GM21619 (cell line): ENCODE results near the gene CRISPLD2.
"Not testable (repeated sequence)": the region's sequence is repeated elsewhere in the genome, so short reads cannot be mapped to it uniquely, and the experiment has no call there.

ENCODE experiments used
- ATAC-seq: cut with Tn5 transposase; IDR thresholded peaks from one replicate; pipeline ENCODE4 v1.9.1; 2021; ENCODE audit not compliant: unreplicated experiment

CRISPLD2 gene

GRCh38 chr16:84855435-84856202, 35.8 kb downstream of the CRISPLD2 start:
- ATAC-seq = not testable (repeated sequence)

- not testable (repeated sequence) for ATAC-seq
Observed at GRCh38 chr16:84856203-84856581, 36.4 kb downstream of the CRISPLD2 start.

GRCh38 chr16:84856811-84857210, 37.0 kb downstream of the CRISPLD2 start:
- ATAC-seq = not testable (repeated sequence)

- no peak for ATAC-seq
Observed at GRCh38 chr16:84859681-84860080, 39.9 kb downstream of the CRISPLD2 start.

- no peak for ATAC-seq
Observed at GRCh38 chr16:84860383-84860782, 40.6 kb downstream of the CRISPLD2 start.

- ATAC-seq = no peak
Observed at GRCh38 chr16:84861671-84862070, 41.9 kb downstream of the CRISPLD2 start.

- no peak for ATAC-seq
Observed at GRCh38 chr16:84862804-84863480, 43.2 kb downstream of the CRISPLD2 start.

GRCh38 chr16:84863481-84863814, 43.7 kb downstream of the CRISPLD2 start:
- no peak for ATAC-seq

GRCh38 chr16:84864326-84864955, 44.7 kb downstream of the CRISPLD2 start:
- ATAC-seq = no peak

- ATAC-seq = no peak
Observed at GRCh38 chr16:84867696-84868095, 47.9 kb downstream of the CRISPLD2 start.

GRCh38 chr16:84868328-84868727, 48.5 kb downstream of the CRISPLD2 start:
- no peak for ATAC-seq

- ATAC-seq = no peak
Observed at GRCh38 chr16:84868829-84869472, 49.2 kb downstream of the CRISPLD2 start.

GRCh38 chr16:84869473-84869845, 49.7 kb downstream of the CRISPLD2 start:
- no peak for ATAC-seq

- ATAC-seq = not testable (repeated sequence)
Observed at GRCh38 chr16:84872971-84873370, 53.2 kb downstream of the CRISPLD2 start.

GRCh38 chr16:84874004-84874435, 54.2 kb downstream of the CRISPLD2 start:
- ATAC-seq = no peak

GRCh38 chr16:84874553-84874952, 54.8 kb downstream of the CRISPLD2 start:
- ATAC-seq = no peak

GRCh38 chr16:84874983-84875382, 55.2 kb downstream of the CRISPLD2 start:
- no peak for ATAC-seq

- no peak for ATAC-seq
Observed at GRCh38 chr16:84875846-84876245, 56.1 kb downstream of the CRISPLD2 start.

GRCh38 chr16:84876873-84877606, 57.3 kb downstream of the CRISPLD2 start:
- ATAC-seq = no peak

- no peak for ATAC-seq
Observed at GRCh38 chr16:84878770-84879169, 59.0 kb downstream of the CRISPLD2 start.
